GM19035 (cell line): ENCODE results near the gene PRDX5.
A peak's percentile ranks its signal among the peaks of the same experiment; 100 is the strongest.

ENCODE experiments used
- ATAC-seq: cut with Tn5 transposase; IDR thresholded peaks from one replicate; pipeline ENCODE4 v1.9.1; 2021; ENCODE audit not compliant: unreplicated experiment

Gene PRDX5

GRCh38 chr11:64317961-64318765 lies at the start of gene PRDX5:
PRDX5 (plus strand) TSS chr11:64318121; CDS start chr11:64318216, 95 bp downstream.
- ATAC-seq = peak; percentile 80

GRCh38 chr11:64268893-64269539 lies 48.9 kb upstream of the PRDX5 start:
- ATAC-seq = peak; percentile 21

- ATAC-seq = peak; percentile 70
These were observed 48.2 kb upstream of the PRDX5 start for GRCh38 chr11:64269540-64270220.

- ATAC-seq = no peak
These were observed 42.7 kb upstream of the PRDX5 start for GRCh38 chr11:64275031-64275800.

- no peak for ATAC-seq
These were observed 42.1 kb upstream of the PRDX5 start for GRCh38 chr11:64275841-64276240.

- ATAC-seq = no peak
These were observed 41.1 kb upstream of the PRDX5 start for GRCh38 chr11:64276653-64277431.

GRCh38 chr11:64278576-64279190 lies 39.2 kb upstream of the PRDX5 start:
- no peak for ATAC-seq

GRCh38 chr11:64281957-64282770 lies 35.8 kb upstream of the PRDX5 start:
- ATAC-seq = no peak

GRCh38 chr11:64283092-64283491 lies 34.8 kb upstream of the PRDX5 start:
- ATAC-seq = no peak

- ATAC-seq = peak; percentile 69
These were observed 33.6 kb upstream of the PRDX5 start, which contains the start of gene BAD for GRCh38 chr11:64284048-64284961. BAD (minus strand) TSS chr11:64284665; CDS start chr11:64284368, 297 bp downstream.

GRCh38 chr11:64284962-64285884 lies 32.7 kb upstream of the PRDX5 start, which contains the start of gene GPR137:
GPR137 (plus strand) TSS chr11:64285848; CDS start chr11:64286525, 677 bp downstream.
- ATAC-seq = peak; percentile 59

GRCh38 chr11:64285885-64286800 lies 31.8 kb upstream of the PRDX5 start:
- no peak for ATAC-seq

- ATAC-seq = no peak
These were observed 31.1 kb upstream of the PRDX5 start for GRCh38 chr11:64286801-64287159.

- no peak for ATAC-seq
These were observed 30.1 kb upstream of the PRDX5 start for GRCh38 chr11:64287676-64288352.

- no peak for ATAC-seq
These were observed 29.6 kb upstream of the PRDX5 start for GRCh38 chr11:64288353-64288750.
